Progenitor cell of endocrine pancreas (in vitro differentiated cells): Measurements from ENCODE around the gene MGAT5B. TPM values are rescaled to one million over a fixed set of nuclear protein-coding genes. Genes with fewer than 3 reads are reported as not detected.

Source experiments
- DNase-seq: peaks from one replicate; pipeline ENCODE4 v3.0.0; 2021; ENCODE audit warnings: low spot score; ENCODE audit not compliant: unreplicated experiment
- H3K27ac Mint-ChIP-seq: 2 replicates; pipeline ENCODE4 v1.8.0; 2021; ENCODE audit warnings: mild to moderate bottlenecking, moderate library complexity, mixed read lengths
- H3K27me3 Mint-ChIP-seq: 2 replicates; pipeline ENCODE4 v1.8.0; 2021; ENCODE audit warnings: mixed read lengths
- H3K36me3 Mint-ChIP-seq: 2 replicates; pipeline ENCODE4 v1.8.0; 2022; ENCODE audit warnings: mixed read lengths; ENCODE audit not compliant: insufficient read depth
- H3K4me1 Mint-ChIP-seq: 2 replicates; pipeline ENCODE4 v1.8.0; 2021; ENCODE audit warnings: low read depth, mixed read lengths
- H3K4me3 Mint-ChIP-seq: 2 replicates; pipeline ENCODE4 v1.8.0; 2021; ENCODE audit warnings: low read depth, mild to moderate bottlenecking, moderate library complexity, mixed read lengths
- H3K9me3 Mint-ChIP-seq: 2 replicates; pipeline ENCODE4 v1.8.0; 2021; ENCODE audit warnings: low read depth, mixed read lengths
- CTCF ChIP-seq: fragments of 200-600 bp; sonication (generic); IDR thresholded peaks from one replicate; pipeline ENCODE4 v1.5.0; 2021; ENCODE audit warnings: antibody characterized with exemption, mild to moderate bottlenecking; ENCODE audit not compliant: unreplicated experiment
- total RNA-seq: library from RNA; stranded (reverse); gene quantifications from 2 replicates; pipeline ENCODE4 v1.2.1, GENCODE V29; 2021

The MGAT5B gene
- total RNA-seq, 1 donor from 2014 or later = 2.8 TPM

GRCh38 chr17:76926237-76926866 lies 58.1 kb downstream of the MGAT5B start:
- TF ChIP-seq CTCF = no peak
- Mint-ChIP-seq H3K27ac (no peak overlapping the region), H3K36me3 (no peaks in the 10 kb centered on the region), H3K4me1 (no peaks in the 10 kb centered on the region), H3K9me3 (no peaks in the 10 kb centered on the region), H3K27me3 (peaks cover 56% of the 10 kb centered on the region), H3K4me3 (no peak overlapping the region)
- DNase-seq = no peak

- Mint-ChIP-seq H3K36me3 (no peaks in the 10 kb centered on the region), H3K27me3 (peaks cover 47% of the 10 kb centered on the region), H3K4me3 (no peak overlapping the region), H3K4me1 (no peaks in the 10 kb centered on the region), H3K27ac (no peak overlapping the region), H3K9me3 (no peaks in the 10 kb centered on the region)
- no peak for DNase-seq
- TF ChIP-seq CTCF = no peak
Observed at GRCh38 chr17:76927577-76927976, 59.4 kb downstream of the MGAT5B start.

- DNase-seq = no peak
- Mint-ChIP-seq H3K27ac (no peak overlapping the region), H3K9me3 (no peaks in the 10 kb centered on the region), H3K4me3 (no peak overlapping the region), H3K36me3 (no peaks in the 10 kb centered on the region), H3K4me1 (no peaks in the 10 kb centered on the region), H3K27me3 (peaks cover 46% of the 10 kb centered on the region)
- TF ChIP-seq CTCF = no peak
Observed at GRCh38 chr17:76927982-76928381, 59.8 kb downstream of the MGAT5B start.

GRCh38 chr17:76929148-76929547 lies 60.9 kb downstream of the MGAT5B start:
- DNase-seq = no peak
- no peaks in the 10 kb centered on the region for H3K9me3 Mint-ChIP-seq
- no peak overlapping the region for H3K27ac Mint-ChIP-seq
- H3K4me3 Mint-ChIP-seq = no peak overlapping the region
- peaks cover 46% of the 10 kb centered on the region for H3K27me3 Mint-ChIP-seq
- no peak for TF ChIP-seq CTCF
- H3K36me3 Mint-ChIP-seq = no peaks in the 10 kb centered on the region
- no peaks in the 10 kb centered on the region for H3K4me1 Mint-ChIP-seq

DNA sequence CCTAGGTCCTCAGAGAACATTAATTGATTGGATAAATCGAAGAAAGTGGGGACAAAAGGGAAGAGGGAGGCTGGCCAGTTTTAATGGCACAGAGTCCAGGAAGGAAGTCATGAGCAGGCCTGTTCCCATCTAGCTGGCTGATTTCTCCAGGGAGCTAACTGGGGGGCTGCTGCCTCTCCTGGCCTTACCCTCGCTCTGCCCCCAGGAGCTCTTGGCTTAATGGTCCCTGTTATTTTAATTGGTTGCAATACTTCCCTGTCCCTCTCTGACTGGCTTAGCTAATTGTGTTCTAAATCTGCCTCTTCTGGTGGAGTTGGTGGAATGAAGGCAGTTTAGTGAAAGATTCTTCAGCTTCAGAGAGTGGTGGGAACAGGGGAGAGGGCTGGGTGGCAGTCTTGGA lies 61.4 kb downstream of the MGAT5B start:
- Mint-ChIP-seq H3K36me3 (no peaks in the 10 kb centered on the region), H3K27ac (no peak overlapping the region), H3K4me1 (no peaks in the 10 kb centered on the region), H3K27me3 (peaks cover 50% of the 10 kb centered on the region), H3K9me3 (no peaks in the 10 kb centered on the region), H3K4me3 (no peak overlapping the region)
- DNase-seq = no peak
- no peak for TF ChIP-seq CTCF
